Inflammatory macrophage treated with lipopolysaccharide for 4 hours (primary cell): ENCODE data around the gene KRT4.

Experiments used
- DNase-seq: peaks from one replicate; pipeline ENCODE4 v3.0.0-alpha.2; 2020

KRT4 gene

DNA sequence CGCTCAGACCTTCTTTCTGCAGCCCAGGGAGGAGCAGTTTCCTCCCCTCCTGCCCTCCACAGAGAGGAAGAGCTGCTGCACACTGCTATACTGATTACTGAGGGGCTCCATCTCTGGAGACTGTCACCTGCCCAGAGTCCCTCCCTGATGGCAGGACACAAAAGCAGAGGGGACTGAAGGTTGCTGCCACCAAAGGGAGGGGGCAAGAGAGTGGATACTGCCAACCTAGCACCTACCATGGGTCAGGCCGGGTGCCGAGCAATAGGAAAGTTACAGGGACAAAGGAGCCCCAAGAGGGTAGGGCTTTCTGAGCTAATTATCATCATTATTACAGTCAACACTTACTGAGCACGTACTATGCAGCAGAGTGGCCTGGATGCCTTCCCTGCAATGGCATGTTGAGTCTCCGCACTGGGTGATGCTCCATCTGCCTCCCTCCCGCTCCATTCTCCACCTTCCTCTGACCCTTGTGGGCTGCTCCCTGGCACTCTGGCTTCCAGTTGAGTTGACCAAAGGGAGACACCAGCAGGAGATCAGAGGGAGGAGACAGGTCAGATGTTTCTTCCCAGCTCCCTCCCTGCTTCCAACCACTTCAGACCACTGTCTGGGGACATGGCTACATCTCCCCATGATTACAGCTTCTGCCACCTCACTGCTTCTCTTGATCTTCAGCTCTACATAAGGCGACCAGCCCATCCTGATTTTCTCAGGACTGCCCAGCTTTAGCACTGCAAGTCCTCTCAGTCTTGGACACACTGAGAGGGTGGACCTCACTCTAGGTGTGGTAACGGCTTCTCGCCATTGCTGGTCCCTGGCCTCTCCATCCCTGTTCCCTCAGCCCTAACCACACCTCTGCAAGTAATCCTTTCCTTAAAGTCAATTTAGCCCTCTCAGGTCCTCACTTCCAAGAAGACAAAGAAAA, 22.8 kb upstream of the KRT4 start:
- no peak for DNase-seq

DNA sequence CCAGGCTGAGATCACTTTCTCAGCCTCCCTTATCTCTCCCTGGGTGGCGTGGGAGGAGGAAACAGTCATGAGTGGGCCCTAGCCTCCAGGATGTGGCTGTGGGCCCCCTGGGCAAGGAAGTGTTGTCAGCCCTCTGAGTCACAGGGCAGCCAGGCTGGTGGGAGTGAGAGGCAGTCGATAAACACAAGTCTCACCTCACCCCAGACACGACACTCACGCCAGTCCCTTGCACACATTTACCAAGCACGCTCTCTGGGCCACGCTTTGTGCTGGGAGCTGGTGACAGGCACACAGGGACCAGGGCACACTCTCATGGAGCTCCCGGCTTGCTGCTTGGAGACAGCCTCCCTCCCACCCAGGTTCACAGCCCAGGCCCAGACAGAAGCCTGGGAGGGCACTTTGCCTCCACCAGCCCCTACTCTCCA, 22.1 kb upstream of the KRT4 start:
- DNase-seq, result peak; percentile 91

DNA sequence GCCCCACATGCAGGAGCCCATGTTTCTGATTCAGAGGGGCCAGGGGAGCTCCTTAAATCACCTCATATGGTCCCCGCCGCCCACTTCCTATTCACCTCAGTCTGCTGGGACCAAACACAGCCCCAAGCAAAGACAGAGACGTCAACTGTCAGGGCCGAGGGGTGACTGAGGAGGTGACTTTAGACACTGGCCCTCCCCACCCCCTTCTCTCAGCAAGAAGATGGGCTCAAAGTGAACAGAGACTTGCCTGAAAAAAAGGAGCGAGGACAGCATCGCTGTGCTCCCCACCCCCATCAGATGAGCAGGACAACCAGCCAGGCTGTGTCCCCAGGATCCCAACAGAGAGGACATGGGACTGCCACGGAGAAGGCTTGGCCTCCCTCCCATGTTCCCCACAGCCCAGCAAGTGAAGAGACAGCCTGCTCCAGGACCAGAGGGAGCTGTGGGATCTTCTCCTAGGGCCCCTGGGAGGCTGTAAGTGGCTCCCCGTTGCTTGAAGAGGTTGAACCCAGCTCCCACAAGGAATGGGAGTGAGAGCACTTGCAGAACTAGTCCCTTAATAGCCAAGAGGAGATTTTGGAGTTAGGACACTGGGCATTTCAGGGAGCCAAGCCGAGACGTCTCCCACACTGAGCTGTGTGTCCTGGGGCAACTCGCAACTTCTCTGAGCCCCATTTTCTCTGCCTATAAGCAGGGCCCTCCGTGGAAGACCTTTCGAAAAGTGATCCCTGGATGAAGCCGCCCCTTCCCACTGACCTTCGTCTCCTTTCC, 21.5 kb upstream of the KRT4 start:
- DNase-seq, result no peak

DNA sequence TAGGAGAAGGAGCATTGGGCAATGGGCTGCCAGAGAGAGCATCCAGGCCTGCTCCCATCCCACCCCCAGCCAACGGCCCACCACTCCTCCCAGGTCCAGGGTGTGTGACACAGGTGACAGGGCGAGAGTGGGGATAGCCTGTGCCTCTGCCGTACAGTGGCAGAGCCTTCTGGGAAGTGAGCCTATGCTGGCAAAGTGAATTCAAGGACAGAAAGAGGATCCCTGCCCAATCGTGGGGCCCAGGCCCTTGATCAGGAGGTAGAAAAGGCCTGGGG, 20.7 kb upstream of the KRT4 start:
- DNase-seq, result no peak

DNA sequence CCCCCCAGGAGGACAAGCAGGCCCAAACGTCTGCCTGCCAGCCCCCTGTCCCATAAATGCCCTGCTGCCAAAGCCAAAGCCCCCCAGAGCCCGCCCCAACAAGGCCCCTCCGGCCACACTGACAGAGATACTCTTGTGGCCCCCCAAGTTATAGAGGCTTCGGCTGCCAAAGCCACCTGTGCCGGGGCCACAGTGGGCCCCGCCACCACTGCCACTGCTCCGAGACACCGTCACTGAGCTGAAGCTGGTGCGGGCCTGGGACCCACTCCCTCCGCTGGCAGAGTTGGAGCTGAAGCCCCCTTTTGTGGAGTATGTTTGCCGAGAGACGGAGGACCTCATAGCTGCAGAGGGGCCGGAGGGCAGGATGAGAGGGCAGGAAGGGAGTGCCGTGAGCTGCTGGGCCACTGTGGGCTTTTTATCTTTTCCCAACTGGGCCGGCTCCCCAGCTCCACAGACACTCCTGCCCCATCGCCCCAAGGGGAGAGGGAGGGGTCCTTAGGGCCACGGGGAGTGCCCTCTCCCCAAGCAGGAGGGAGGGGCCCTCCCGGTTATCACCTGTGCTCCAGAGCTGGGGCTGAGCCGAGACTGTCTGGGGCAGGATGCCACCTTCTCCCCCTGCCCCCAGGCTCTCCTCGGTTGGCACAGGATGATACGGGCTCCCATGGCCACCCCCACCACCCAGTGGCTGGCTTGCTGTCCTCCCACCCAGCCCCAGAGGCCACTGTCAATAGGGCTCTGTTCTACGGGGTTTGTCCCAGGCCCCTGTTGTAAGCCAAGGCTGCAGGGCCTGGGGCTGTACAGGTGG, 20.2 kb upstream of the KRT4 start, which contains the start of gene KRT79:
TSS of gene KRT79 (minus strand) at position 390 of the 805 bp plus-strand sequence. CDS start at position 339, 51 bp downstream.
- DNase-seq, result no peak

DNA sequence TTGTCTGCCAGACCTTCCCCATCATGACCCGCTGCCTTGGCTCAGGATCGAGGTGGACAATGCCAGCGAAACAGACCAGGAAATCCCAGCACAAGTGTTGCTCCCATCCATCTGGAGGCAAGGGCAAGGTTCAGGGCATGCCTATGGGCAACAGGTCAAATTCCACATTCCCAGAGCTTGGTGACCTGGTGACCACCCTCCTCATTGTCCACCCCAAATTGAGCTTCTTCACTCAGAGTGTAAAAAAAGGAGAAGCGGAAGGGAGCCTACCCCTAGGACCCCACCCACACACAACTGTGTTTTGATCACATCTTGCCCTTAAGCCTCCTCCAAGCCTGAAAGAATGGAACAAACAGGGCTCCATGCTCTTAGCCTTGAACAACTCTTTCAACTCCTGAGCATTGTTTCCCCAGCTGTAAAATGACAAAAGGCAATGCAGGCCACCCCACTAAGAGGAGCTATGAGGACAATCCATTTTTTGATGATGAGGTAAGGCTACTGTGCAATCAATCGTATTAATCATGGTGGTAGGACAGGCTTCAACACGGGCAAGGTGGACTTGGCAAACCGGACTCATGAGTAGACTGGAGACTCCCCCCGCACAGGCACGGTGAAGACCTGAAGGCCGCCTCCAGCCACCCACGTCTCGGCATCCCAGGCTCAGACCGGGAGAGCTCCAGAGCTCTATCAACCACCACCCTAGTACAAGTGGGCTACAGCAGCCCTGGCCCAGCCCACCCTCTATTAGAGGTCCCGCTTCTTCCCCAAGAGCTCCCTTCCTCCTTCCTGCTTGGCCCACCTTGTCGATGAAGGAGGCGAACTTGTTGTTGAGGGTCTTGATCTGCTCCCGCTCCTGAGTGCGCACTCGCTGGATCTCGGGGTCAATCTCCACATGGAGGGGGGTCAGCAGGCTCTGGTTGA, 19.3 kb upstream of the KRT4 start:
- DNase-seq, result peak; percentile 68

DNA sequence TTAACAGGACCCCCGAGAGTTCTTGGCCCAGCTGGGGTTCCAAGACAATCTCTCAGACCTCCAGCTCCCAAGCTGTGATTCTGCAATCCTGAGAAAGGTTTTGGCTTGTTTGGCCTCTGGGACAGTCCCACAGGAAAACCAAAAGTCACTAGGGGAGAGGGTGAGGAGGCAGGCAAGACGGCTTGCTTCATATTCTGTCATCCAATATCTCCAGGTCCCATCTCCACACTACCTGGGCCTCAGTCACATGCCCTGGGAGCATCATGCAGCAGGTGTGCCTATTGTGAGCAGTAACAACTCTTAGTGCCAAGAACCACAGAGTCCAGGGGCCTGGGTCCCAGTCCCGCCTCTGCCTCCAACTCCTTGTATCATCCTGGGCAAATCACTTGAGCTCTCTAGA, 18.5 kb upstream of the KRT4 start:
- DNase-seq, result no peak

DNA sequence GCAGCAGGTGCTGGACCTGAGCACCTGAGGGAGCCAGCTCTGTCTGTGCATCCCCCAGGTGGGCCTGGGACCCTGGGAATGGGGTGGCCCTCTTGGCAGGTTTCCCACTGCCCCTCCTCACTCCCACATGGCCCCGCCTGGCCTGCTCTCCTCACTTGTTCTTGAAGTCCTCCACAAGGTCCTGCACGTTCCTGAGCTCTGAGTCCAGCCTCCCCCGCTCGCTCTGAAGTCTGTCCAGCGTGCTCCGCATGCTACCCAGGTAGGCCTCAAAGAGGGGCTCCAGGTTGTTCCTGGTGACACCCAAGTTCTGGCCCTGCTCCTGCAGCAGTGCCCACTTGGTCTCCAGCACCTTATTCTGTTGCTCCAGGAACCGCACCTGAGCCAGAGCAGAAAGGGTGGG, 17.3 kb upstream of the KRT4 start:
- no peak for DNase-seq

DNA sequence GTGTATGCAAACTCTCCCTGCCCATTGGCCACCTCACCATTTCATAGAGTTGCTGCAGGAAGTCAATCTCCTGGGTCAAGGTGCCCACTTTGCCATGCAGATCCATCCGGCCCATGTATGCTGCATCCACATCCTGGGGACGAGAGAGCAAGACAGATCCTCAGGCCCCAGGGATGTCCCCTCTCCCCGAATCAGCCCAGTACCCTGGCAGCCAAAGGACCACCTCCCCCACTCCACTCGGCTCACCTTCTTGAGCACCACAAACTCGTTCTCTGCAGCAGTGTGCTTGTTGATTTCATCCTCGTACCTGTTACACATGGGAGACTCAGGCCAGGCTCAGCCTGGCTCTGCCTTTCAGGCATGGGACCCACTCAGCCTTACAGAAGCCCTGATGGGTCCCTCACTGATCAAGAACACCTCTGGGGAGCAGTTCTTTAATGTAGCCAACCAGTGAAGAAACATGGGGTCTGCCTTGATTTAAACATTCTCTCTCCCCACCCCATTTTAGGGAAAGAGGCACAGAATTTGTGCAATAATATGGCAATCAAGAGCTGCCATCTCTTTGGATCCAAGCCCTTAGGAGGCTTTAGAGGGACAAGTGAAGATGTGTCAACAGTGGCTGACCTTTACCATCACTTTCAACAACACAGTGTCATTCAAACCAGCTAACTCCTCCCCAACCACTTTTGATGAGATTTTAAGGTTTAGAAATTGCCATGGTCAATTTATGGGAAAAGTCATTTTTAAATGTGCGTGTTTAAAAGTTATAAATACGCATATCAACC, 16.3 kb upstream of the KRT4 start:
- DNase-seq, result peak; percentile 51

DNA sequence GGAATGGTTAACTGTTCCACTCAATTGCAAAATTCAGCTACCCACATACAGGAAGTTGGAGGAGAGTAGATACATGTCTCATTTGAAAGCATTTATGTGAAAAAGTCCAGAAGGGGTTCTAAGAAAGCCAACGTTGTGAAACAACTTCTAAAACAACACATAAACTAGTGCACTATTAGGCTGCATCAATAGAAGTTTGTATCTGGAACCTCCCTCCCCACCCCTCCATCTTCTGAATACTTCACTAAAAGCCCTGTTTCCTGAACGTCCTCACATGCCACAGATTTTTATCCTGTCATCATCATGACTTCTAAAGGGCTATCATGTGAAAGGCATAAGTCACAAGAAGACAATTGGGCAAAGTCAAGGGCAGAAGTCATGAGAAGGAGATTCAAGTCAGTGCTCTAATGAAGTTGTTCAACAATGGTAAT, 14.7 kb upstream of the KRT4 start:
- DNase-seq, result peak; percentile 92

DNA sequence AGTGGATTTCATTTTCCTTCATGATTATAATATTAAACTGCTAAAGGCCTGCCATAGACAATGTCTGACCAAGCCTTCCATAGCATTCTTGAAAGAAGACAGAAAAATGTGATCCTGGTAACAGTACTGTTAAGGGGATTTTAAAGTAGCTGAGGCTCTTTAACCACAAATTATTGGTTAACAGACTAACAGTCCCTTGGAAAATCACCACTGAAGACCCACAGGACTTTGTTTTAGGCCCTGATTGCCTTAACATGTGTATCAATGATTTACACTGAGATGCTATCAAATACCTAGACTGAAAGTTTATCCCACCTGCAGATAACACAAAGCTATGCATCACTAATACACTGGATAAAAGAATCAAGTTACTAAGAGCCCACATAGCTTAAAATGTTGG, 14.2 kb upstream of the KRT4 start:
- no peak for DNase-seq

DNA sequence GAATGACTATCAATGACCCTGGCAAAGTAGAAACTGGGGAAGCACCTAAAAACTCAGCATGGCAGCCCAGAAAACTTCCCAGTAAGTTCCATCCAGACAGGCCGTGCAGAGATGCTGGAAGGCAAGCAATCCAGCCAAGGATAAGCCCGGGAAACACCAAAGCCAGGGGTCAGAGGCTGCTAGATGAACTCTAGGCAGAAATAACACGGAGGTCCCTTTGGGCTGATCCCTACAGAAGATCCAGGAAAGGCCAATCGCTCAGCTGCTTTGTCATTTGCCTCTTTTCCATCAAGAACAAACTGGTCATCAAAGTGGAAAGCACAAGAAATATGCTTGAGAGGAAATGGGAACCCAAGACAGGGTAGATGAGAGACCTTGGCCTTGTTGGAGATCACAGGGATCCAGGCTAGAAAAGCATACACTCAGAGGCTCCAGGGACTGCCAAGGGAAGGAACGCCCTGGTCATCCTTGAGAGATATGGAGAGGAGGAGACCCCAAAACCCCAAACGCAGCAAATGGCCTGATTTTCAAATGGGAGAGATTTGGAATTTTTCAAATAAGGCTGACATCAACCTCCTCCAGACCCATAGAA, 13.7 kb upstream of the KRT4 start:
- no peak for DNase-seq

DNA sequence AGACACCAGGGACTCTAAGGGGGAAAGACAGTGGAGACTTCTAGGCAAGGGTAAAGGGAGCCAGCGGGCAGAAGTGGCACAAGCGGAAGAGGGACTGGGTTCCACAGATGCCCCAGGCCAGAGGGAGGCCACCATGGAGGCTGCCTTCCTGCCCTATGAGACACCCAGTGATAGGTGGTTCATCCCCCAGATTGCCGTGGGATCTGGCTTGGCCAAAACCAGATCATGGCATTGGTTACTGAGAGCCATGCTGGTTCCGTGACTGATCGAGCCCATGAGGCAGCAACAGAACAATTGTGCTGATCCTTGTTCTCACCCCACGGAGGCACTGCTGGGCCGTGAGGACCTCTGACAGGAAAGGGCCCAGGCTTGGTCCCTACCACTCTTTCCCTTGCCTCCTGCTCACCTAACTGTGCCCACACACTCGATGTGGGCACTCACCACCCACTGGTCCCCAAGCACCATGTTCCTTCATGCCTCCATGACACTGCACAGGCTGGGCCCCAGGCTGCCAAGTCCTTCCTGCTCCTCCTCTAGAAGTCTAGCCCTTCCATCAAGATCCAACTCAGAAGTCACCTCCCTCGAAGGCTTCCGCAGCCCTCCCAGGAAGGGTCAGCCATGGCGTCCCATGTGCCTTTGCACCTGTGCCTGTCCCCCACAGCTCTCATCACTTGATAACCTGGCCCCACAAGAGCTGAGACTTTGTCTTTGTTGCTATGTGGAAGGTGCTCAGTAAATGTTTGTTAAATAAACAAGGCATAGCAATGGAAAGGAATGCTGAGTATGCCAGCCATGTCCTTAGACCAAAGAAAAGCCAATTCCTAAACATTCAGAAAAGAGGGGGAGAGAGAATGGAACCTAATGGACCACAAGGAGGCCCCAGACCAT, 12.9 kb upstream of the KRT4 start:
- DNase-seq, result no peak

DNA sequence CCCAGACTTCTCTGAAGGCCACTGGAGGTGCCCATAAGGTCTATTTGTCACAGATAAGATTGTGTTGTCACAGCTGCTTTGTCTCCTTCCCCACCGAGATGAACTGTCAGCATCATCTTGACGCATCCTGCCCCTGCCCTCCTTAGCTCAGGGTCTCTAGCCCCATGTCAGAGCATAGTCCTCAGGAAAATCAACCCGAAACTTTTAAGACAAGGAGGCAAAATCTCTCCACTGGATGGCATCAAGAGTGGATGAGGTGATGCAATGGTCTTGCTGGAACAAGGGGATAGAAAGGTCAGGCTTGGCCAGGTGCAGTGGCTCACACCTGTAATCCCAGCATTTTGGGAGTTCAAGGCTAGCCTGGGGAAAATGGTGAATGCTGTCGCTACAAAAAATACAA, 12.0 kb upstream of the KRT4 start:
- no peak for DNase-seq

DNA sequence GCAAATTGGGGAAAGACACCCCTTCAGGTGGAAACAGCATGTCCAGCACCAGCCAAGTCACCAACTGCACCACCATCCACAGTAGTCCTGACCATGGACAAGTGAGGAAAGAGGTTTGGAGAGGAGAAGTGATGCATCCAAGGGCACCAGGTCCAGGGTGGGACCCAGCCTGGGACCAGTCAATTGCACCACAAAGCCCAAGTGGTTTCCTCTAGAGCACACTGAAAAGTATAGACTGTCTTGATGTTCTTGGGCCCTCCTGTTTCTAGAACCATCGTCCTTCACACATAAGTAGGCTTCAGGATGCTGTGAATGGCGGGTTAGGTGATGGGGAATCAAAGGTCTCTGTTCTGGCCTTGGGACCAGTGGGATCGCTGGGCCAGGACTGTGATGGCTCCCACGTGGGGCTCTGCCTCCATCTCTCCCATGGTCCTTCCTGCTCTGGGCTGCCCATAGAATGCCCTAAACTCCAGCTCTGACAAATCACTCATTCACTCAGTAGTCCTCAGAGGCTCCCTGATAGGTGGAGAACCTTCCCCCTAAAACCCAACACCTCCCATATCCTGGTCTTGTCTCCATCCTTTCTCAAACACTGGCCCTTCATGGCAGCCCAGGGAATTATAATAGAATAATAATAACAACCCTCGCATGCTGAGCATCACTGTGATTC, 11.0 kb upstream of the KRT4 start:
- no peak for DNase-seq

DNA sequence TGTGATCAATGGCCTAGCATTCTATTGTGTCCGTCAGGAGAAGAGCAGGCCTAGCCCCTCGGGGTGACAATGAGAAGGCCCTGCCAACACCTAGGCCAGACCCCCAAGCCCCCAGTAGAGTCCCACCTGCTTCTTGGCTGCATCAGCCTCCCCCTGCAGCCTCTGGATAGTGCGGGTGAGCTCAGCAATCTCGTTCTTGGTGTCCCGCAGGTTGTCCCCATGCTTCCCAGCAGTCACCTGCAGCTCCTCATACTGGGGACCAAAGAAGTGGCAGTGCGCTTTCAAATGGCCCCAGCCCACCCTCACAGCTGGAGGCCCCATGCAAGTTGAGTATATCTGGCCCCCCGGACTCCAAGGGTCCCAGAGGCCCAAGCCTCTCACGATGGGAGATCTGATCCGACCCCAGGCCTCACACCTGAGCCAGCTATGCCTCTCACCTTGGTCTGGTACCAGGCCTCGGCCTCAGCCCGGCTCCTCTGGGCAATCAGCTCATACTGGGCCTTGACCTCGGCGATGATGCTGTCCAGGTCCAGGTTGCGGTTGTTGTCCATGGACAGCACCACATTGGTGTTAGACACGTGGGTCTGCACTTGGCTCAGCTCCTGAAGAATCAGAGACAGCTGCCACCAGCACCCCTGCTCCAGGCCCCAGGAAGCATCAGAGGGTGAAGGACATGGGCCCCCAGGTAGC, 10.0 kb upstream of the KRT4 start:
- no peak for DNase-seq

DNA sequence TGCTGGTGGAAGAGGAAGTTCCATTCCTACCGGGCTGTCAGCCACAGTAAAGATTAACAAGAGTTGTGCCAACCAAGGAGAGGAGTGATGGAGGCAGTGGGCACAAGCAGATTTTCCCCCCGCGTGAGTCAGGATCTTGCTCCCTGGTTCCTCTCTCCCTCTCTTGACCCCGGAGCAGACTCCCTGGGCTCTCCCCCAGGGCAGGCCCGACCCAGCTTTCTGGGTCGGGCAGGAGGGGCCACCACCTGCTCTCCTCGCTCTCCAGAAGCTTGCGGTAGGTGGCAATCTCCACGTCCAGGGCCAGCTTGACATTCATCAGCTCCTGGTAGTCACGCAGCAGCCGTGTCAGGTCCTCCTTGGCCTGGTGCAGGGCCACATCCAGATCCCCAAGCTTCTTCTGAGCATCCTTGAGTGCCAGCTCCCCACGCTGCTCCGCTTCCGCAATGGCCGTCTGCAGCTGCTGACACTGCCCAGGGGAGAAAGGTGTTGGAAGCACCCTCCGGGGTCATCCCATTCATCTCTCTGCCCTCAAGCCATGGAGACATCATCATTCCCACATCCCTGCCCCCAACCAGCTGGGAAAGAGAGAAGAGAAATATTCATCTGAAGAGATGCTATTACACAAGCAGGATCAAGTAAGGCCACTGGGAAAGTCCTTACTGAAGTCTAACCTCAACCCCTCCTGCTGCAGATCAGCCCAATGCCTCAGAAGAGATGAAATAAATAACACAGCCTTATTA, 9.0 kb upstream of the KRT4 start:
- no peak for DNase-seq
